Mesenchymal stem cell (in vitro differentiated cells and primary cell): Measurements from ENCODE around the gene MACROD1.

Experiments
- DNase-seq: peaks from one replicate; pipeline ENCODE4 v3.0.0-alpha.2; 2013
- H2AFZ ChIP-seq: one replicate; pipeline ENCODE4 v1.6.1; 2013; ENCODE audit warnings: low read depth, mild to moderate bottlenecking, control low read depth, inconsistent platforms, low read length, moderate library complexity
- H2AK5ac ChIP-seq: 2 replicates; pipeline ENCODE4 v1.6.1; 2013; ENCODE audit warnings: low read length, moderate library complexity, mild to moderate bottlenecking, inconsistent platforms; ENCODE audit not compliant: severe bottlenecking
- H2BK120ac ChIP-seq: one replicate; pipeline ENCODE4 v1.6.1; 2013; ENCODE audit warnings: low read depth, mild to moderate bottlenecking, inconsistent platforms, low read length, moderate library complexity
- H2BK12ac ChIP-seq, 2 experiments: one replicate each; pipeline ENCODE4 v1.6.1; 2013; ENCODE audit warnings: inconsistent platforms in 2 of 2, low read length in 2 of 2, mild to moderate bottlenecking in 2 of 2, moderate library complexity in 2 of 2, control low read depth in 1 of 2
- H2BK15ac ChIP-seq: one replicate; pipeline ENCODE4 v1.6.1; 2013; ENCODE audit warnings: mild to moderate bottlenecking, low read depth, inconsistent platforms; ENCODE audit not compliant: poor library complexity, severe bottlenecking
- H2BK5ac ChIP-seq: 2 replicates; pipeline ENCODE4 v1.6.1; 2013; ENCODE audit warnings: low read depth, mild to moderate bottlenecking, low read length, control low read depth, inconsistent platforms; ENCODE audit not compliant: poor library complexity, severe bottlenecking
- H3K14ac ChIP-seq, 2 experiments: one replicate each; pipeline ENCODE4 v1.6.1; 2013; ENCODE audit warnings: inconsistent platforms in 2 of 2, low read length in 2 of 2, control low read depth in 1 of 2, mild to moderate bottlenecking in 1 of 2, moderate library complexity in 1 of 2
- H3K18ac ChIP-seq, 2 experiments: one replicate each; pipeline ENCODE4 v1.6.1; 2013; ENCODE audit warnings: inconsistent platforms in 2 of 2, low read length in 2 of 2, control low read depth in 1 of 2, low read depth in 1 of 2, mild to moderate bottlenecking in 1 of 2
- H3K23ac ChIP-seq, 2 experiments: one replicate each; pipeline ENCODE4 v1.6.1; 2013; ENCODE audit warnings: inconsistent platforms in 2 of 2, low read length in 2 of 2, mild to moderate bottlenecking in 2 of 2, moderate library complexity in 2 of 2, control low read depth in 1 of 2
- H3K27ac ChIP-seq: 2 replicates; pipeline ENCODE4 v1.5.1; 2013; ENCODE audit warnings: mild to moderate bottlenecking, moderate library complexity, low read length, control low read depth, inconsistent platforms; ENCODE audit not compliant: poor library complexity, severe bottlenecking
- H3K27me3 ChIP-seq, 2 experiments: 2 replicates each; pipeline versions ENCODE4 v1.6.1 to v1.7.0; 2013; ENCODE audit warnings: low read length in 2 of 2, mild to moderate bottlenecking in 2 of 2, moderate library complexity in 2 of 2, control low read depth in 1 of 2, inconsistent platforms in 1 of 2; ENCODE audit not compliant: control insufficient read depth in 1 of 2, insufficient read depth in 1 of 2
- H3K36me3 ChIP-seq, 2 experiments: 2 replicates each; pipeline versions ENCODE4 v1.6.1 to v1.7.0; 2013; ENCODE audit warnings: low read length in 2 of 2, control low read depth in 1 of 2, inconsistent platforms in 1 of 2, low read depth in 1 of 2, mild to moderate bottlenecking in 1 of 2; ENCODE audit not compliant: insufficient read depth in 2 of 2, control insufficient read depth in 1 of 2
- H3K4ac ChIP-seq, 2 experiments: one replicate each; pipeline ENCODE4 v1.6.1; 2013; ENCODE audit warnings: inconsistent platforms in 2 of 2, low read length in 2 of 2, mild to moderate bottlenecking in 2 of 2, moderate library complexity in 2 of 2, control low read depth in 1 of 2, low read depth in 1 of 2
- H3K4me1 ChIP-seq: 2 replicates; pipeline ENCODE4 v1.6.1; 2013; ENCODE audit warnings: low read depth, low read length, control low read depth; ENCODE audit not compliant: control insufficient read depth, insufficient read depth
- H3K4me2 ChIP-seq: 2 replicates; pipeline ENCODE4 v1.6.1; 2013; ENCODE audit warnings: low read length, mild to moderate bottlenecking, inconsistent platforms; ENCODE audit not compliant: poor library complexity, severe bottlenecking
- H3K4me3 ChIP-seq, 2 experiments: 2 replicates each; pipeline versions ENCODE4 v1.5.1 to v1.7.0; 2013; ENCODE audit warnings: low read length in 2 of 2, mild to moderate bottlenecking in 2 of 2, control low read depth in 1 of 2, low read depth in 1 of 2; ENCODE audit not compliant: insufficient read depth in 1 of 2
- H3K79me1 ChIP-seq: replicated peaks from 2 replicates; pipeline ENCODE4 v1.6.1; 2013; ENCODE audit warnings: mild to moderate bottlenecking, control low read depth, low read length, inconsistent platforms; ENCODE audit not compliant: poor library complexity, severe bottlenecking
- H3K9ac ChIP-seq: 2 replicates; pipeline ENCODE4 v1.7.0; 2013; ENCODE audit warnings: mild to moderate bottlenecking, low read length, moderate library complexity
- H3K9me3 ChIP-seq: 2 replicates; pipeline ENCODE4 v1.7.0; 2013; ENCODE audit warnings: mild to moderate bottlenecking, low read length; ENCODE audit not compliant: control insufficient read depth
- H4K8ac ChIP-seq: one replicate; pipeline ENCODE4 v1.6.1; 2013; ENCODE audit warnings: inconsistent platforms, mild to moderate bottlenecking, low read length, moderate library complexity
- H4K91ac ChIP-seq: one replicate; pipeline ENCODE4 v1.6.1; 2013; ENCODE audit warnings: mild to moderate bottlenecking, low read length, inconsistent platforms
- WGBS: methylation state at CpG from one replicate; pipeline ENCODE4 v1.1.7; 2013; ENCODE audit warnings: mixed read lengths; 5-methylcytosine and 5-hydroxymethylcytosine counted together

MACROD1 gene

DNA sequence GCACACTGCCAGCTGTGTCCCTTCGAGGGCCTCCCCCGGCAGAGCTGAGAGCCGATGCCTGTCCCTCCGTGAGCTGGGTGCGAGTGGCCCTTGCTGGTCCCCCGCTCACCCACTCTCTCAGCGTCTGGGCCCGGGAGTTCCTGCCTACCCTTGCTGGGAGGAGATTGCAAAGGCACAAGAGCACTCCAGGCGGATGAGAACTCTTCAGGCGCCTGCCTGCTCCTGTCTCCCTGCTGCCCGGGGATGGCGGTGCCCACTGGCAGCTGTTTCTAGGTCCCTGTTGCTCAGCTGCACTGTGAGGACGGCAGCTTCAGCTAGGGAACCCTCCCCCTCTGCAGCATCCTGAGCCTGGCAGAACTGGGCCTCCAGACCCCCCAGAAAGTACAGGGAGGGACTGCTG is 69.1 kb downstream of the MACROD1 start:
- Histone ChIP-seq H3K4me1 (peaks cover 30% of the 10 kb centered on the region), H3K4me3 (no peak overlapping the region), H2AFZ (no peak overlapping the region), H2BK5ac (no peak overlapping the region), H3K9ac (no peak overlapping the region), H3K9me3 (no peaks in the 10 kb centered on the region), H4K8ac (no peak overlapping the region), H3K4me2 (no peak overlapping the region), H2AK5ac (no peak overlapping the region), H2BK120ac (no peak overlapping the region), H3K23ac (no peak overlapping the region), H2BK12ac (no peak overlapping the region), H3K36me3 (no peaks in the 10 kb centered on the region), H3K27me3 (peaks cover 9 to 38% of the 10 kb centered on the region in 2 experiments), H3K18ac (no peak overlapping the region), H2BK15ac (no peak overlapping the region), H4K91ac (no peak overlapping the region), H3K79me1 (no peaks in the 10 kb centered on the region), H3K27ac (no peak overlapping the region), H3K14ac (no peak overlapping the region), H3K4ac (no peak overlapping the region)
- DNase-seq = no peak
- 94% methylated on average over 13 of the region's 13 CpGs for WGBS

DNA sequence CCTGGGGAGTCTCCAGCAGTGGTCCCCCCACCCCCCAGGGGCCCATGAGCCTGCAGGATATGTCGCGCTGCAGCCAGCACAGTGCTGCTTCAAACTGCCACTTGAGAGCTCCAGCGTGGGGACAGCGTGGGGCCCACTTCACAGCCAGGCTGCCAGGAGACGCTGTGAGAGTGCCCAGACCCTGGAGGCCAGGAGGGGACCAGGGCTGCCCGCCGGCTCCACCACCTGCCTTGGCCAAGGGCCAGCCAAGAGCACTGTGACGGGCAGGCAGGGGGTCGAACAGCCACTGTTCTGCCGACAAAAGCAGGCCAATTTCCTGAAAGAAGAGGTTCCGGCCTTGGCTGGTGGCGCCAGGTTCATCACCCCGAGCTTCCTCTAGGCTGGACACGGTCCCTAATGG is 70.0 kb downstream of the MACROD1 start:
- 80% methylated on average over 14 of the region's 14 CpGs for WGBS
- Histone ChIP-seq H3K4me1 (peaks cover 31% of the 10 kb centered on the region), H2BK5ac (no peak overlapping the region), H3K4me3 (no peak overlapping the region), H3K18ac (no peak overlapping the region), H3K23ac (no peak overlapping the region), H2AFZ (no peak overlapping the region), H3K4ac (no peak overlapping the region), H3K9me3 (no peaks in the 10 kb centered on the region), H3K36me3 (no peaks in the 10 kb centered on the region), H4K8ac (no peak overlapping the region), H2BK12ac (no peak overlapping the region), H2AK5ac (no peak overlapping the region), H2BK120ac (no peak overlapping the region), H3K79me1 (no peaks in the 10 kb centered on the region), H3K4me2 (no peak overlapping the region), H3K14ac (no peak overlapping the region), H4K91ac (peak overlapping the region; percentile 52), H3K27me3 (peaks cover 9 to 30% of the 10 kb centered on the region in 2 experiments), H3K27ac (no peak overlapping the region), H3K9ac (no peak overlapping the region), H2BK15ac (no peak overlapping the region)
- no peak for DNase-seq

DNA sequence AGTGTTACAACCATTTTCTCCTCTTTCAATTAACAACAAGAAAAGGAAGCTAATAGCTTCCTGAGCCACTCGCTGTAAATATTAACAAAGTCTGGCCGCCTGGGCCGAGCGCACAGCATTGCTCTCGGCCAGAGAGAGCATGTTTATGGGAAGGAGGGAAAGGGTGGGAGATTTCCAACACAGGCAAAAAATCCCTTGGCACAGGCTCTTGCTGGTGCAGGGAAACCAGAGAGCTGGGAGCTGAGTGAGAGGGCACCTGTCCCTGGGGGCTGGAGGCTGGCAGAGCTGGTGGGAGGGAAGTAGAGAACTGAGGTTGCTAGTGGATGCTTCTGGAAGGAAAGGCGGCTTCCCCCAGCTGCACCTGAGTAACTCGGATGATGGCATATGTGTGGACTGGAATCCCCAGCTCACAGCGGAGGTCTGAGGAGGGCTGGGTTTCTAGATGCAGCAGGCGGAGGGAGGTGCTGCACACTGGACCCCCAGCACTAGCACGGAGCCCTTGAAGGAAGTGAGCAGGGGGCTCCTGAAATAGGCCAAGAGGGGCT is 70.6 kb downstream of the MACROD1 start:
- Histone ChIP-seq H2BK120ac (no peak overlapping the region), H3K14ac (no peak overlapping the region), H2AK5ac (no peak overlapping the region), H3K9me3 (no peaks in the 10 kb centered on the region), H3K36me3 (no peaks in the 10 kb centered on the region), H3K27ac (peak overlapping the region; percentile 14), H3K9ac (no peak overlapping the region), H4K91ac (no peak overlapping the region), H3K4me1 (peaks cover 37% of the 10 kb centered on the region), H3K4me3 (no peak overlapping the region), H4K8ac (no peak overlapping the region), H2AFZ (no peak overlapping the region), H2BK5ac (no peak overlapping the region), H3K79me1 (no peaks in the 10 kb centered on the region), H3K4me2 (peak overlapping the region; percentile 24), H3K18ac (no peak overlapping the region), H3K4ac (no peak overlapping the region), H2BK12ac (no peak overlapping the region), H3K23ac (no peak overlapping the region), H3K27me3 (peaks cover 9 to 24% of the 10 kb centered on the region in 2 experiments), H2BK15ac (no peak overlapping the region)
- 49% methylated on average over 10 of the region's 10 CpGs for WGBS
- DNase-seq = peak; percentile 50

- Histone ChIP-seq H3K18ac (peak overlapping the region in 1 of 2 experiments; percentile 56), H3K4me2 (peak overlapping the region; percentile 29), H4K8ac (peak overlapping the region; percentile 58), H3K9ac (no peak overlapping the region), H3K79me1 (no peaks in the 10 kb centered on the region), H2BK120ac (no peak overlapping the region), H3K27ac (peak overlapping the region; percentile 14), H2BK15ac (no peak overlapping the region), H4K91ac (peak overlapping the region; percentile 14), H3K9me3 (no peaks in the 10 kb centered on the region), H2AFZ (no peak overlapping the region), H2BK5ac (peak overlapping the region; percentile 47), H3K4ac (no peak overlapping the region), H3K36me3 (no peaks in the 10 kb centered on the region), H2BK12ac (no peak overlapping the region), H3K4me1 (peaks cover 44% of the 10 kb centered on the region), H3K14ac (no peak overlapping the region), H3K23ac (no peak overlapping the region), H3K27me3 (peaks cover 8 to 19% of the 10 kb centered on the region in 2 experiments), H3K4me3 (no peak overlapping the region), H2AK5ac (no peak overlapping the region)
- 19% methylated on average over 20 of the region's 20 CpGs for WGBS
- DNase-seq = peak; percentile 92
Measured at GRCh38 chr11:64094463-64095260, 71.3 kb downstream of the MACROD1 start.
